H9 (cell line): Measurements from ENCODE around the gene MGAT4A. TPM values are rescaled to one million over a fixed set of nuclear protein-coding genes. Genes with fewer than 3 reads are reported as not detected.

ENCODE experiments used
- DNase-seq: peaks from one replicate; pipeline ENCODE4 v3.0.0-alpha.2; 2017
- H2AFZ ChIP-seq: one replicate; pipeline ENCODE4 v1.6.1; 2013; ENCODE audit warnings: mild to moderate bottlenecking, low read length, control low read depth, moderate library complexity
- H2AK5ac ChIP-seq: 2 replicates; pipeline ENCODE4 v1.6.1; 2013; ENCODE audit warnings: low read length, control low read depth, mixed read lengths; ENCODE audit not compliant: insufficient read length
- H2BK120ac ChIP-seq: one replicate; pipeline ENCODE4 v1.6.1; 2013; ENCODE audit warnings: low read depth, mild to moderate bottlenecking, low read length, control low read depth, inconsistent platforms; ENCODE audit not compliant: poor library complexity, severe bottlenecking
- H2BK12ac ChIP-seq: 2 replicates; pipeline ENCODE4 v1.6.1; 2013; ENCODE audit warnings: low read length, control low read depth, mixed read lengths, low read depth; ENCODE audit not compliant: insufficient read length
- H2BK15ac ChIP-seq: 2 replicates; pipeline ENCODE4 v1.6.1; 2013; ENCODE audit warnings: low read depth, low read length, control low read depth
- H2BK20ac ChIP-seq: one replicate; pipeline ENCODE4 v1.6.1; 2013; ENCODE audit warnings: low read depth, mild to moderate bottlenecking, low read length, control low read depth, inconsistent platforms; ENCODE audit not compliant: poor library complexity, severe bottlenecking
- H2BK5ac ChIP-seq: 2 replicates; pipeline ENCODE4 v1.6.1; 2013; ENCODE audit warnings: low read length, control low read depth, mixed read lengths; ENCODE audit not compliant: insufficient read length
- H3K14ac ChIP-seq: 2 replicates; pipeline ENCODE4 v1.6.1; 2013; ENCODE audit warnings: low read length, control low read depth; ENCODE audit not compliant: insufficient read depth
- H3K18ac ChIP-seq: 2 replicates; pipeline ENCODE4 v1.6.1; 2013; ENCODE audit warnings: low read depth, mild to moderate bottlenecking, mixed read lengths, low read length, control low read depth; ENCODE audit not compliant: insufficient read length
- H3K23ac ChIP-seq: 2 replicates; pipeline ENCODE4 v1.6.1; 2013; ENCODE audit warnings: low read length, control low read depth, mixed read lengths, low read depth; ENCODE audit not compliant: insufficient read length
- H3K23me2 ChIP-seq: 2 replicates; pipeline ENCODE4 v1.6.1; 2013; ENCODE audit warnings: low read depth, mild to moderate bottlenecking, mixed read lengths, low read length, control low read depth; ENCODE audit not compliant: insufficient read length, poor library complexity, severe bottlenecking
- H3K27ac ChIP-seq: 2 replicates; pipeline ENCODE4 v1.5.1; 2013; ENCODE audit warnings: low read length, control low read depth, mixed read lengths, low read depth; ENCODE audit not compliant: insufficient read length
- H3K27me3 ChIP-seq: 2 replicates; pipeline ENCODE4 v1.6.1; 2013; ENCODE audit warnings: low read length, control low read depth, inconsistent platforms; ENCODE audit not compliant: insufficient read depth
- H3K4ac ChIP-seq: 2 replicates; pipeline ENCODE4 v1.6.1; 2013; ENCODE audit warnings: low read depth, mild to moderate bottlenecking, control low read depth, inconsistent platforms, low read length, moderate library complexity
- H3K4me1 ChIP-seq: 2 replicates; pipeline ENCODE4 v1.6.1; 2013; ENCODE audit warnings: low read length, control low read depth, inconsistent platforms; ENCODE audit not compliant: insufficient read depth
- H3K4me2 ChIP-seq: 2 replicates; pipeline ENCODE4 v1.6.1; 2013; ENCODE audit warnings: low read length, control low read depth, mixed read lengths; ENCODE audit not compliant: insufficient read length, insufficient read depth
- H3K56ac ChIP-seq: 2 replicates; pipeline ENCODE4 v1.6.1; 2013; ENCODE audit warnings: low read depth, mild to moderate bottlenecking, mixed read lengths, low read length, control low read depth; ENCODE audit not compliant: insufficient read length
- H3K79me1 ChIP-seq: 2 replicates; pipeline ENCODE4 v1.6.1; 2013; ENCODE audit warnings: low read depth, mild to moderate bottlenecking, moderate library complexity, low read length, control low read depth, inconsistent platforms; ENCODE audit not compliant: insufficient read depth, poor library complexity, severe bottlenecking
- H3K79me2 ChIP-seq: 2 replicates; pipeline ENCODE4 v1.6.1; 2013; ENCODE audit warnings: low read length, control low read depth, inconsistent platforms; ENCODE audit not compliant: insufficient read depth
- H3K9ac ChIP-seq: 2 replicates; pipeline ENCODE4 v1.6.1; 2013; ENCODE audit warnings: low read length, control low read depth, mixed read lengths; ENCODE audit not compliant: insufficient read length; ENCODE audit errors: extremely low read depth
- H3K9me3 ChIP-seq: one replicate; pipeline ENCODE4 v1.6.1; 2013; ENCODE audit warnings: low read depth, low read length, inconsistent platforms; ENCODE audit not compliant: control insufficient read depth
- H3T11ph ChIP-seq: one replicate; pipeline ENCODE4 v1.6.1; 2013; ENCODE audit warnings: mild to moderate bottlenecking, low read length, control low read depth, inconsistent platforms
- H4K20me1 ChIP-seq: one replicate; pipeline ENCODE4 v1.6.1; 2013; ENCODE audit not compliant: control insufficient read depth, insufficient read length, insufficient read depth
- H4K5ac ChIP-seq: 2 replicates; pipeline ENCODE4 v1.6.1; 2013; ENCODE audit warnings: low read depth, mild to moderate bottlenecking, mixed read lengths, low read length, control low read depth; ENCODE audit not compliant: insufficient read length
- H4K8ac ChIP-seq: replicated peaks from 2 replicates; pipeline ENCODE4 v1.6.1; 2013; ENCODE audit warnings: low read length, control low read depth, mixed read lengths, low read depth; ENCODE audit not compliant: insufficient read length
- H4K91ac ChIP-seq: 2 replicates; pipeline ENCODE4 v1.6.1; 2013; ENCODE audit warnings: low read depth, mild to moderate bottlenecking, moderate library complexity, mixed read lengths, low read length, control low read depth; ENCODE audit not compliant: insufficient read length
- H3K27ac Mint-ChIP-seq, 3 experiments: 2 replicates in 2 of 3; 3 replicates in 1 of 3; pipeline ENCODE4 v1.8.0; 2020 to 2021; ENCODE audit warnings: mixed read lengths in 3 of 3, mild to moderate bottlenecking in 1 of 3, moderate library complexity in 1 of 3
- H3K27me3 Mint-ChIP-seq: 2 replicates; pipeline ENCODE4 v1.8.0; 2021; ENCODE audit warnings: low read depth, mild to moderate bottlenecking, moderate library complexity, mixed read lengths
- H3K36me3 Mint-ChIP-seq, 3 experiments: 2 replicates in 2 of 3; 3 replicates in 1 of 3; pipeline ENCODE4 v1.8.0; 2020 to 2021; ENCODE audit warnings: low read depth in 3 of 3, mixed read lengths in 3 of 3; ENCODE audit not compliant: insufficient read depth in 1 of 3
- H3K4me1 Mint-ChIP-seq, 2 experiments: 2 replicates each; pipeline ENCODE4 v1.8.0; 2020; ENCODE audit warnings: mixed read lengths in 2 of 2
- H3K4me3 Mint-ChIP-seq, 2 experiments: 2 replicates in 1 of 2; 3 replicates in 1 of 2; pipeline ENCODE4 v1.8.0; 2020 to 2021; ENCODE audit warnings: mild to moderate bottlenecking in 2 of 2, mixed read lengths in 2 of 2, moderate library complexity in 1 of 2
- H3K9me3 Mint-ChIP-seq, 2 experiments: 2 replicates in 1 of 2; 3 replicates in 1 of 2; pipeline ENCODE4 v1.8.0; 2020; ENCODE audit warnings: mild to moderate bottlenecking in 2 of 2, mixed read lengths in 2 of 2, moderate library complexity in 1 of 2
- WGBS: extraction: QIAGEN DNeasy Blood & Tissue Kit; methylation state at CpG from one replicate; pipeline ENCODE4 v1.1.7; 2013; ENCODE audit warnings: missing lambda C conversion rate, low lambda C conversion rate, mixed read lengths; ENCODE audit not compliant: insufficient read length; ENCODE audit errors: extremely low coverage; 5-methylcytosine and 5-hydroxymethylcytosine counted together
- total RNA-seq: library from RNA; stranded (reverse); gene quantifications from 2 replicates; pipeline ENCODE4 v1.2.1, GENCODE V29; 2021
- TF ChIP-seq, protein P1 (sequence below): fragments of 200-600 bp; sonication (generic); conservative IDR thresholded peaks from 3 replicates; pipeline ENCODE4 v1.8.0; 2021; ENCODE audit warnings: antibody characterized with exemption, mild to moderate bottlenecking

MGAT4A gene
- total RNA-seq, 1 experiment from 2014 or later: 3.5 TPM

DNA sequence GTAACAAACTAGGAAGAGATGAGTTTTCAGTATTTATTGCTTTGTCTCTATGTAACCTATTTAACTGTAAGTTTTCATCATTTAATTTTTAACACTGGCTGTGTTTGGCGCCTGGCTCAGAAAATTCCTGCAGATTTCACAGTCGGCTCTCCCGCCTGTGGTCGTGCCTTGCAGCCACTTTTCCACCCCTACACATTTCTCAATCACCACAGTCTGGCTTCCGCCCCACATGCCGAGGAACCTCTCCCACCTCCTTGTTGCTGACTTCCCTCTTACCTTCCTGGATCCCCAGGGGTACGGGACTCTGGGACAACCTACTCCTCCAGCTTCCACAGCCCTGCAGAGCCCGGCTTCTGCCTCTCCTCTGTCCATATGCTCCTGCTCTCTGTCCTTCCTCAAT, 41.6 kb upstream of the MGAT4A start:
- Histone ChIP-seq H2BK15ac (no peak overlapping the region), H3T11ph (no peak overlapping the region), H3K4me2 (no peak overlapping the region), H2BK5ac (no peak overlapping the region), H3K56ac (no peak overlapping the region), H3K4me1 (peaks cover 2% of the 10 kb centered on the region; the same call in 1 of the 2 replicates), H3K23me2 (no peaks in the 10 kb centered on the region), H3K14ac (no peak overlapping the region), H2BK120ac (no peak overlapping the region), H2BK20ac (no peak overlapping the region), H3K9ac (no peak overlapping the region), H2BK12ac (no peak overlapping the region), H4K20me1 (peaks cover 2% of the 10 kb centered on the region), H3K79me1 (no peaks in the 10 kb centered on the region), H4K8ac (no peak overlapping the region), H2AFZ (no peak overlapping the region), H3K27me3 (no peaks in the 10 kb centered on the region), H4K91ac (no peak overlapping the region), H3K18ac (no peak overlapping the region), H3K4ac (no peak overlapping the region), H4K5ac (no peak overlapping the region), H3K23ac (no peak overlapping the region), H2AK5ac (no peak overlapping the region), H3K27ac (no peak overlapping the region), H3K79me2 (no peaks in the 10 kb centered on the region), H3K9me3 (no peaks in the 10 kb centered on the region)
- H3K36me3 Mint-ChIP-seq: no peaks in the 10 kb centered on the region
- no peak for DNase-seq
- H3K4me3 Mint-ChIP-seq: no peak overlapping the region
- H3K9me3 Mint-ChIP-seq: peaks cover under 1 to 4% of the 10 kb centered on the region in 2 experiments; a peak in 3 of 5 replicates
- no peak overlapping the region for H3K27ac Mint-ChIP-seq
- peaks cover 7% of the 10 kb centered on the region for H3K27me3 Mint-ChIP-seq
- TF ChIP-seq, protein P1, sequence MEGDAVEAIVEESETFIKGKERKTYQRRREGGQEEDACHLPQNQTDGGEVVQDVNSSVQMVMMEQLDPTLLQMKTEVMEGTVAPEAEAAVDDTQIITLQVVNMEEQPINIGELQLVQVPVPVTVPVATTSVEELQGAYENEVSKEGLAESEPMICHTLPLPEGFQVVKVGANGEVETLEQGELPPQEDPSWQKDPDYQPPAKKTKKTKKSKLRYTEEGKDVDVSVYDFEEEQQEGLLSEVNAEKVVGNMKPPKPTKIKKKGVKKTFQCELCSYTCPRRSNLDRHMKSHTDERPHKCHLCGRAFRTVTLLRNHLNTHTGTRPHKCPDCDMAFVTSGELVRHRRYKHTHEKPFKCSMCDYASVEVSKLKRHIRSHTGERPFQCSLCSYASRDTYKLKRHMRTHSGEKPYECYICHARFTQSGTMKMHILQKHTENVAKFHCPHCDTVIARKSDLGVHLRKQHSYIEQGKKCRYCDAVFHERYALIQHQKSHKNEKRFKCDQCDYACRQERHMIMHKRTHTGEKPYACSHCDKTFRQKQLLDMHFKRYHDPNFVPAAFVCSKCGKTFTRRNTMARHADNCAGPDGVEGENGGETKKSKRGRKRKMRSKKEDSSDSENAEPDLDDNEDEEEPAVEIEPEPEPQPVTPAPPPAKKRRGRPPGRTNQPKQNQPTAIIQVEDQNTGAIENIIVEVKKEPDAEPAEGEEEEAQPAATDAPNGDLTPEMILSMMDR: no peak
- WGBS: no CpG with 5 or more reads among the region's 8 CpGs
- peaks cover 35 to 50% of the 10 kb centered on the region in 2 experiments for H3K4me1 Mint-ChIP-seq
